Glutamatergic neuron (in vitro differentiated cells): ENCODE results near the gene THSD7B. TPM values are rescaled to one million over a fixed set of nuclear protein-coding genes. Genes with fewer than 3 reads are reported as not detected.

Experiments used
- DNase-seq: peaks from one replicate; pipeline ENCODE4 v3.0.0; 2022
- H3K27ac Mint-ChIP-seq: one replicate; pipeline ENCODE4 v1.8.0; 2020; ENCODE audit warnings: mild to moderate bottlenecking, mixed read lengths, inconsistent platforms; ENCODE audit not compliant: unreplicated experiment
- H3K27me3 Mint-ChIP-seq: one replicate; pipeline ENCODE4 v1.8.0; 2020; ENCODE audit warnings: mild to moderate bottlenecking, moderate library complexity, mixed read lengths, inconsistent platforms; ENCODE audit not compliant: unreplicated experiment
- H3K36me3 Mint-ChIP-seq: one replicate; pipeline ENCODE4 v1.8.0; 2020; ENCODE audit warnings: mild to moderate bottlenecking, mixed read lengths, inconsistent platforms; ENCODE audit not compliant: unreplicated experiment
- H3K4me1 Mint-ChIP-seq: one replicate; pipeline ENCODE4 v1.8.0; 2020; ENCODE audit warnings: mild to moderate bottlenecking, low read depth, mixed read lengths, inconsistent platforms; ENCODE audit not compliant: unreplicated experiment
- H3K4me3 Mint-ChIP-seq: one replicate; pipeline ENCODE4 v1.8.0; 2020; ENCODE audit warnings: mild to moderate bottlenecking, mixed read lengths, inconsistent platforms; ENCODE audit not compliant: unreplicated experiment
- H3K9me3 Mint-ChIP-seq: one replicate; pipeline ENCODE4 v1.8.0; 2020; ENCODE audit warnings: mild to moderate bottlenecking, moderate library complexity, mixed read lengths, inconsistent platforms; ENCODE audit not compliant: unreplicated experiment
- total RNA-seq: library from RNA; stranded (reverse); fragmentation: NEBNext Ultra II Directional; extraction: Animal tissue kit (Norgen Biotek cat#: 25700); gene quantifications from one replicate; pipeline ENCODE4 v1.2.1, GENCODE V29; 2021; ENCODE audit not compliant: unreplicated experiment
- TF ChIP-seq, protein P1 (sequence below): fragments of 200-600 bp; sonication (generic); IDR thresholded peaks from one replicate; pipeline ENCODE4 v1.5.0; 2021; ENCODE audit not compliant: partially characterized antibody, unreplicated experiment

THSD7B gene
- total RNA-seq, 1 donor from 2014 or later, result 182 TPM

DNA sequence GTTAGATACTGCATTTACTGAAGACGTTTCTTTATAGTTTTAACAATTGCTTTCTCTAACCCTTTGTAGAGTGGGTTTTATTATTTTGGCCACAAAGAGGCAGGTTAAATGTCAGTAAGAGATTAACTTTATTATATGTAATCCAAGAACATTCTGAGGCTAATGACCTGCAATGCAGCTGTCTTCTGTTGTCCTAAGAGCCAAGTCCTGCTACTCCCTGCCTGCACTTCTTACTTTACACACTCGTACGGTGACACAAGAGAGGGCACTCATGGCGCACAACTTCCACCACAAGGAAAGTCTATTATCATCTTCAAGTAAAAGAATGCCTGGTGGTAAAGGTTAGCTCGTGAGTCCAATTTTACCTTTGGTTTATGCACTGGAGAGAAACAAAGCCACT is 727.9 kb downstream of the THSD7B start:
- TF ChIP-seq, protein P1, sequence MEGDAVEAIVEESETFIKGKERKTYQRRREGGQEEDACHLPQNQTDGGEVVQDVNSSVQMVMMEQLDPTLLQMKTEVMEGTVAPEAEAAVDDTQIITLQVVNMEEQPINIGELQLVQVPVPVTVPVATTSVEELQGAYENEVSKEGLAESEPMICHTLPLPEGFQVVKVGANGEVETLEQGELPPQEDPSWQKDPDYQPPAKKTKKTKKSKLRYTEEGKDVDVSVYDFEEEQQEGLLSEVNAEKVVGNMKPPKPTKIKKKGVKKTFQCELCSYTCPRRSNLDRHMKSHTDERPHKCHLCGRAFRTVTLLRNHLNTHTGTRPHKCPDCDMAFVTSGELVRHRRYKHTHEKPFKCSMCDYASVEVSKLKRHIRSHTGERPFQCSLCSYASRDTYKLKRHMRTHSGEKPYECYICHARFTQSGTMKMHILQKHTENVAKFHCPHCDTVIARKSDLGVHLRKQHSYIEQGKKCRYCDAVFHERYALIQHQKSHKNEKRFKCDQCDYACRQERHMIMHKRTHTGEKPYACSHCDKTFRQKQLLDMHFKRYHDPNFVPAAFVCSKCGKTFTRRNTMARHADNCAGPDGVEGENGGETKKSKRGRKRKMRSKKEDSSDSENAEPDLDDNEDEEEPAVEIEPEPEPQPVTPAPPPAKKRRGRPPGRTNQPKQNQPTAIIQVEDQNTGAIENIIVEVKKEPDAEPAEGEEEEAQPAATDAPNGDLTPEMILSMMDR, result no peak
- no peak overlapping the region for H3K4me3 Mint-ChIP-seq
- H3K36me3 Mint-ChIP-seq, result no peaks in the 10 kb centered on the region
- no peaks in the 10 kb centered on the region for H3K4me1 Mint-ChIP-seq
- H3K27ac Mint-ChIP-seq, result no peak overlapping the region
- no peaks in the 10 kb centered on the region for H3K9me3 Mint-ChIP-seq
- no peaks in the 10 kb centered on the region for H3K27me3 Mint-ChIP-seq
- DNase-seq, result no peak

DNA sequence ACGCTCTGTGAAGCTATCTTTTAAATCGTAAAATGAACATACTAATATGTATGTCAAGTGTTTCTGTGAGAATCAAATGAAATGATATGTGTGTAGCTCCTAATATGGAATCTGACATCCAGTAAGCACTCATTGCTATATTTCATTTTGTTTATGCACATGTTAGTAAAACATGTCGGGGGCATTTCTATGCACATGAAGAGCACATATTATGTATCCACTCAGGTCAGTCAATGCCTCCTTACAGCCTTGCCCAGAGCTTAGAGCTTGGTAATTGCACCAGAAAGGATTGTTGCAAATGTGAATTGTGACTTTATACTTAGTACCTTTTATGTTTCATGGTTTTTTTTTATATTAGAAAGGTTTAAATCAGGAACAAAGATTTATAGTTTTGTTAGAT is 735.3 kb downstream of the THSD7B start:
- peak overlapping the region; percentile 10 for H3K27ac Mint-ChIP-seq
- H3K27me3 Mint-ChIP-seq, result peaks cover 2% of the 10 kb centered on the region
- H3K36me3 Mint-ChIP-seq, result no peaks in the 10 kb centered on the region
- no peak for DNase-seq
- TF ChIP-seq, protein P1, result no peak
- H3K9me3 Mint-ChIP-seq, result peaks cover 4% of the 10 kb centered on the region
- no peak overlapping the region for H3K4me3 Mint-ChIP-seq
- H3K4me1 Mint-ChIP-seq, result peaks cover 20% of the 10 kb centered on the region

DNA sequence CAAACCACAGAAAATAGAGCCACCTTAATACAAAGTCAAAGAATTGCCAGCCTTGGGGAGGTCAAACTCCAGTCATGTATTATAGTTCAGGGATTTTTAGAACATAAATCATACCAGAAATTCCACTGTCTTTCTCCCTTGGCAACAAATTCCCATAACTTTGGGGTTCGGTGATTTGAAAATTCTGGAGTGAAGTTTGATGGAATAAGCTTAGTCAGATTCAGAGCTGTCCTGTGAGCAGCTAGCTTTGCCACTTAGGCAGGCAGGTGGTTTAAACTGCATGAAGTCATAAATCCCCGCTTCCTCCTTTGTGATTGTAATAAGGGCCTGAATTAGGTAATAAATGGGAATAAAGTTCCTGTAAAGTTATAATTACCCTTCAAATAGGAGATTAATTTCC is 741.9 kb downstream of the THSD7B start:
- DNase-seq, result no peak
- no peaks in the 10 kb centered on the region for H3K36me3 Mint-ChIP-seq
- H3K4me3 Mint-ChIP-seq, result no peak overlapping the region
- H3K27me3 Mint-ChIP-seq, result peaks cover 3% of the 10 kb centered on the region
- H3K4me1 Mint-ChIP-seq, result no peaks in the 10 kb centered on the region
- TF ChIP-seq, protein P1, result no peak
- no peak overlapping the region for H3K27ac Mint-ChIP-seq
- H3K9me3 Mint-ChIP-seq, result no peaks in the 10 kb centered on the region

DNA sequence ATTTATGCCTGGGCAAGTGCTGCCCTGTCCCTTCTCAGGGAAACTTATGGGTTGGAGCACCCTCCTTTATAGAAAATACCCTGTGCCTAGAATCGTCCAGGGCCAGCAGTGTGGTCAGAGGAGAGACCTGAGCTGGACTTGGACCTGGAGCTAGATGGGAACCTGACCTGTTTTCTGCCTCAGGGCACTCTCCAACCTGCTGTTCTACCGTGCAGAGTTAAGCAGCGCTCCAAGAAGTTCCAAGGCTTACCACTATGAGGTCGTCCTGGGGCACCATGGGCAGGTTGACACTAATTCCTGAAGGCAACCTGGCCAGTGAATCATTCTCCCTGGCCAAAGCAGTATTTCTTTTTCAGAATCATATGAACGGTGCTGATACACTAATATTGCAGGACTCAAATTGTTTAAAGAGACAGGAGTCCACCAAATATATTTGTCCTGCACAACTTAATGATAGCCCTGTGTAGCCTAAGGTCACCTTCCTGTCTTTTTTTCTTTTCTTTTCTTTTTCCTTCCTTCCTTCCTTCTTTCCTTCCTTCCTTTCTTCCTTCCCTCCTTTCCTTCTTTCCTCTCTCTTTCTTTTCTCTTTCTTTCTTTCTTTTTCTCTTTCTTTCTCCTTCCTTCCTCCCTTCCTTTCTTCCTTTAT is 743.5 kb downstream of the THSD7B start:
- DNase-seq, result no peak
- no peak overlapping the region for H3K27ac Mint-ChIP-seq
- peaks cover 3% of the 10 kb centered on the region for H3K27me3 Mint-ChIP-seq
- H3K4me1 Mint-ChIP-seq, result no peaks in the 10 kb centered on the region
- no peaks in the 10 kb centered on the region for H3K36me3 Mint-ChIP-seq
- TF ChIP-seq, protein P1, result no peak
- H3K9me3 Mint-ChIP-seq, result no peaks in the 10 kb centered on the region
- H3K4me3 Mint-ChIP-seq, result no peak overlapping the region

DNA sequence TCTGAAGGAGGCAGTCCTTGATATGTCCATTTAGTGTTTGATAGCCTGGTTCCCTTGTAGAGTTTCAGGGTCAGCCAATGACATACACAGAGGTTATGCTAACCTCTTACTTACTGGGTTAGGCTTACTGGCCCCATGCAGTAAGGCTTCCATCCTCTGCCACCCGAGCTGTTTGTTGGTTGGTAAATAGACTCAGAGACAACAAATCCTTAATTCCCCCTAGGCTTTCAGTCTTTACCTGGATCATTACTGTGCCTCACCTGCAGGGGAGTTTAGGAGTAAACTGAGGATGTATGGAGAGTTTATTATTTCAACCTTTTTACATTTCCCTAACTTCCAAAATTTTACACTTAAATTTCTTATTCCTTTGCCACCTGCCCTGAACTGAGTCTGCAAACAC is 746.2 kb downstream of the THSD7B start:
- TF ChIP-seq, protein P1, result no peak
- no peak overlapping the region for H3K27ac Mint-ChIP-seq
- H3K4me1 Mint-ChIP-seq, result no peaks in the 10 kb centered on the region
- no peaks in the 10 kb centered on the region for H3K36me3 Mint-ChIP-seq
- no peak for DNase-seq
- H3K9me3 Mint-ChIP-seq, result peaks cover 1% of the 10 kb centered on the region
- H3K27me3 Mint-ChIP-seq, result peaks cover 6% of the 10 kb centered on the region
- no peak overlapping the region for H3K4me3 Mint-ChIP-seq
